PC-9 (cell line): ENCODE data around the gene CES3. TPM values are rescaled to one million over a fixed set of nuclear protein-coding genes. Genes with fewer than 3 reads are reported as not detected.

Experiments
- BruUV-seq: library from RNA; stranded (reverse); fragments of 400-500 nt; replicated peaks from 2 replicates; lab custom pipeline; 2021; lab: Mats Ljungman, UMichigan
- CTCF ChIA-PET: fragments of 300-600 bp; sonication (Branson Sonifier 250); formaldehyde crosslinking; loops from one replicate; lab custom pipeline; 2022; ENCODE audit warnings: antibody characterized with exemption; lab: Charles Lee
- POLR2A ChIA-PET: fragments of 300-600 bp; sonication (Branson Sonifier 250); formaldehyde crosslinking; loops from one replicate; lab custom pipeline; 2022; ENCODE audit warnings: antibody characterized with exemption; ENCODE audit not compliant: unreplicated experiment; lab: Charles Lee
- DNase-seq, 2 experiments: peaks; one replicate each; pipeline versions ENCODE4 v3.0.0 to v3.0.0-alpha.2; 2015 to 2022; ENCODE audit warnings: mixed read lengths in 1 of 2
- H2AFZ ChIP-seq: fragments of 200-600 bp; sonication (generic); 2 replicates; pipeline ENCODE4 v1.8.1; 2017; ENCODE audit warnings: antibody characterized with exemption
- H3F3A ChIP-seq: fragments of 200-600 bp; sonication (generic); 2 replicates; pipeline ENCODE4 v1.8.1; 2017; ENCODE audit warnings: antibody characterized with exemption, mild to moderate bottlenecking, low read depth; ENCODE audit not compliant: insufficient read depth
- H3K27ac ChIP-seq: fragments of 200-600 bp; sonication (generic); 2 replicates; pipeline ENCODE4 v1.6.1; 2016; ENCODE audit warnings: mixed run types
- H3K27me3 ChIP-seq: fragments of 200-600 bp; sonication (generic); 2 replicates; pipeline ENCODE4 v1.6.1; 2016; ENCODE audit warnings: low read depth, mixed run types; ENCODE audit not compliant: insufficient read depth
- H3K36me3 ChIP-seq: fragments of 200-600 bp; sonication (generic); 2 replicates; pipeline ENCODE4 v1.6.1; 2016; ENCODE audit warnings: low read depth, mixed run types
- H3K4me1 ChIP-seq: fragments of 200-600 bp; sonication (generic); replicated peaks from 2 replicates; pipeline ENCODE4 v1.6.1; 2016; ENCODE audit warnings: mixed run types; ENCODE audit not compliant: insufficient read depth
- H3K4me2 ChIP-seq: fragments of 200-600 bp; sonication (generic); 2 replicates; pipeline ENCODE4 v1.6.1; 2017; ENCODE audit warnings: mixed run types
- H3K4me3 ChIP-seq: fragments of 200-600 bp; sonication (generic); 2 replicates; pipeline ENCODE4 v1.6.1; 2016; ENCODE audit warnings: mixed run types
- H3K79me2 ChIP-seq: fragments of 200-600 bp; sonication (generic); 2 replicates; pipeline ENCODE4 v1.6.1; 2017; ENCODE audit warnings: low read depth, mixed run types
- H3K9me2 ChIP-seq: fragments of 200-600 bp; sonication (generic); 2 replicates; pipeline ENCODE4 v1.8.1; 2017; ENCODE audit warnings: mild to moderate bottlenecking; ENCODE audit not compliant: insufficient read depth
- H3K9me3 ChIP-seq: fragments of 200-600 bp; sonication (generic); 2 replicates; pipeline ENCODE4 v1.8.1; 2016; ENCODE audit warnings: low read depth; ENCODE audit not compliant: insufficient read depth
- H4K20me1 ChIP-seq: fragments of 200-600 bp; sonication (generic); 2 replicates; pipeline ENCODE4 v1.8.1; 2017; ENCODE audit not compliant: insufficient read depth
- CTCF ChIP-seq: fragments of 200-600 bp; sonication (generic); conservative IDR thresholded peaks from 2 replicates; pipeline ENCODE4 v1.6.1; 2017; ENCODE audit warnings: mixed run types, antibody characterized with exemption, mild to moderate bottlenecking, moderate library complexity
- EZH2 ChIP-seq: fragments of 200-600 bp; sonication (generic); IDR thresholded peaks from 2 replicates; pipeline ENCODE4 v1.8.0; 2017; ENCODE audit warnings: antibody characterized with exemption, low read depth
- intact Hi-C: fragments of 100-400 bp; cut with micrococcal nuclease; formaldehyde crosslinking; loops from one replicate; pipeline ENCODE4 v1.10.0; 2022; ENCODE audit not compliant: unreplicated experiment
- total RNA-seq: library from RNA; stranded (reverse); gene quantifications from 2 replicates; pipeline ENCODE4 v1.2.3, GENCODE V29; 2021

The CES3 gene
- total RNA-seq, 1 experiment from 2014 or later: 9.1 TPM

DNA sequence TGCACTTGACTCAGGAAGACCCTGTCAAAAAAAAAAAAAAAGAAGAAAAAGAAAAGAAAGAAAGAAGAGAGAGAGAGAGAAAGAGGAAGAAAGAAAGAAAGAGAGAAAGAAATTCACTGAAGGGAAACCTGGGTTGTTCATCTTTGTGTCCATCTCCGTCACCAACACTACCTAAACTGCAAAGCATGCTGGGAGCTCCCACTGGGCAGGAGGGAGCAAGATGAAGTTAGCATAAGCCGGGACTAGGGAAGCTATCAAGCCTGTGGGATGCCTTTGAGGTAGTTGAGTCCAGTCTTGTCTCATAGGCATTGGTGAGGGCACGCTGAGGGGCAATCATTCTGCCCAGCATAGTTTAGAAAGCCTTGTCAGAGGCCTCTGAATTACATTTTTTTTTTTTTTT is 60.3 kb downstream of the CES3 start:
- BruUV-seq: no TSS peak
- Histone ChIP-seq H3K9me2 (no peaks in the 10 kb centered on the region), H3K9me3 (no peaks in the 10 kb centered on the region), H3K4me3 (no peak overlapping the region), H3K27me3 (no peaks in the 10 kb centered on the region), H2AFZ (no peak overlapping the region), H3K27ac (no peak overlapping the region), H4K20me1 (no peaks in the 10 kb centered on the region), H3K4me1 (peaks cover 8% of the 10 kb centered on the region), H3K36me3 (no peaks in the 10 kb centered on the region), H3K79me2 (no peaks in the 10 kb centered on the region), H3K4me2 (no peak overlapping the region), H3F3A (peaks cover 6% of the 10 kb centered on the region; the same call in 1 of the 2 replicates)
- intact Hi-C loops: no loop called here
- TF ChIP-seq EZH2: no peak
- TF ChIP-seq CTCF: no peak
- ChIA-PET CTCF (interaction anchor here (0.6 to 0.7 kb wide), 2 partner anchors 411 to 661 kb away, joined by 8 to 13 read pairs; no protein-coding TSS in a partner anchor), POLR2A (no interaction called here)
- no peak for DNase-seq

GRCh38 chr16:67022531-67023214 is 61.6 kb downstream of the CES3 start:
- Histone ChIP-seq H4K20me1 (no peaks in the 10 kb centered on the region), H3K9me2 (no peaks in the 10 kb centered on the region), H3K4me3 (no peak overlapping the region), H3K36me3 (no peaks in the 10 kb centered on the region), H3K9me3 (no peaks in the 10 kb centered on the region), H3K27ac (no peak overlapping the region), H3K4me1 (peaks cover 8% of the 10 kb centered on the region), H3K4me2 (no peak overlapping the region; the same call in 1 of the 2 replicates), H3K79me2 (no peaks in the 10 kb centered on the region), H2AFZ (0 out of 2 replicates have a peak overlapping the region, but pooled peaks have one; percentile 55), H3F3A (0 out of 2 replicates have a peak, but pooled peaks cover 4% of the 10 kb centered on the region), H3K27me3 (no peaks in the 10 kb centered on the region)
- ChIA-PET POLR2A (interaction anchor here (0.7 kb wide), 1 partner anchor 466 kb away, joined by 21 read pairs; no protein-coding TSS in a partner anchor), CTCF (interaction anchor here (0.6 kb wide), 2 partner anchors 15 to 146 kb away, joined by 3 to 4 read pairs; no protein-coding TSS in a partner anchor)
- no peak for TF ChIP-seq EZH2
- no peak for TF ChIP-seq CTCF
- intact Hi-C loops: no loop called here
- BruUV-seq: no TSS peak
- DNase-seq: no peak

DNA sequence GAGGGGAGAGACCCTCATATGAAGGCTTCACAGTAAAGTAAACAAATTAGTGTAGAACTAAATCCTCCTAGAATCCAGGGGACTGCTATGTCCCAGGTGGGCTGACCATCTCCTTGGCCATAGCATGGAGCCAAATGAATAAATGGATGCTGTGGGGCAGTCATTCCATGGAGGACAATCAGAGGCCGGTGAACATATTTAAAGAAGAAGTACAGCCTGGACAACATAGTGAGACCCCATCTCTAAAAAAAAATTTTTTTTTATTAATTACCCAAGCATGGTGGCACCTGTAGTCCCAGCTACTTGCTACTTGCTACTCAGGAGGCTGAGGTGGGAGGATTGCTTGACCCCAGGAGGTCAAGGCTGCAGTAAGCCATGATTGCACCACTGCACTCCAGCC is 62.6 kb downstream of the CES3 start:
- no peak overlapping the region for H2AFZ ChIP-seq
- BruUV-seq: no TSS peak

More for the DNA sequence above, 62.6 kb downstream of the CES3 start:
- Histone ChIP-seq H3K79me2 (no peaks in the 10 kb centered on the region), H3K4me3 (no peak overlapping the region), H3K27ac (no peak overlapping the region), H3K4me1 (peaks cover 13% of the 10 kb centered on the region), H3K36me3 (no peaks in the 10 kb centered on the region), H4K20me1 (no peaks in the 10 kb centered on the region), H3K4me2 (no peak overlapping the region), H3K9me2 (no peaks in the 10 kb centered on the region), H3K9me3 (no peaks in the 10 kb centered on the region), H3K27me3 (no peaks in the 10 kb centered on the region), H3F3A (0 out of 2 replicates have a peak, but pooled peaks cover 4% of the 10 kb centered on the region)
- POLR2A ChIA-PET: no interaction called here
- CTCF ChIA-PET: no interaction called here
- DNase-seq: no peak
- no peak for TF ChIP-seq CTCF
- TF ChIP-seq EZH2: no peak
- intact Hi-C loops: no loop called here

Other genes starting within 250 kb of the CES3 start
- 92.7 and 109 TPM in 2 replicates for gene DYNC1LI2, start 209.7 kb upstream of the CES3 start, total RNA-seq
- gene TERB1, start 159.7 kb upstream of the CES3 start, total RNA-seq: 0.75 TPM in 1 of 2 replicates, not detected in the other
- 66.8 and 72.7 TPM in 2 replicates for gene NAE1, start 130.3 kb upstream of the CES3 start, total RNA-seq
- gene CA7, start 116.9 kb upstream of the CES3 start, total RNA-seq: not detected in 2 replicates
- gene PDP2, start 80.8 kb upstream of the CES3 start, total RNA-seq: 17.4 and 21.6 TPM in 2 replicates
- not detected in 2 replicates for gene CDH16, start 42.4 kb upstream of the CES3 start, total RNA-seq
- gene RRAD, start 35.7 kb upstream of the CES3 start, total RNA-seq: 0.24 TPM in 1 of 2 replicates, not detected in the other
- gene CIAO2B, start 26.9 kb upstream of the CES3 start, total RNA-seq: 81.7 and 87.1 TPM in 2 replicates
- gene CES2, start 25.8 kb upstream of the CES3 start, total RNA-seq: 32.8 and 35.1 TPM in 2 replicates
- gene CES4A, start 27.3 kb downstream of the CES3 start, total RNA-seq: 2.5 and 3.1 TPM in 2 replicates
- gene CBFB, start 67.9 kb downstream of the CES3 start, total RNA-seq: 58.7 and 63.3 TPM in 2 replicates
- 19.5 and 21.1 TPM in 2 replicates for gene PHAF1, start 148.7 kb downstream of the CES3 start, total RNA-seq
- 4.0 and 4.2 TPM in 2 replicates for gene B3GNT9, start 189.7 kb downstream of the CES3 start, total RNA-seq
- 38.0 and 50.3 TPM in 2 replicates for gene TRADD, start 198.6 kb downstream of the CES3 start, total RNA-seq
- gene FBXL8, start 198.7 kb downstream of the CES3 start, total RNA-seq: 53.2 and 54.4 TPM in 2 replicates
- gene HSF4, start 203.5 kb downstream of the CES3 start, total RNA-seq: 96.9 and 100 TPM in 2 replicates
- 68.0 and 76.8 TPM in 2 replicates for gene NOL3, start 209.3 kb downstream of the CES3 start, total RNA-seq
- gene MATCAP1, start 222.7 kb downstream of the CES3 start, total RNA-seq: 21.7 and 24.6 TPM in 2 replicates
- 0.35 TPM in 1 of 2 replicates, not detected in the other for gene EXOC3L1, start 228.9 kb downstream of the CES3 start, total RNA-seq
- 78.4 and 82.5 TPM in 2 replicates for gene E2F4, start 230.9 kb downstream of the CES3 start, total RNA-seq
- 32.4 and 51.1 TPM in 2 replicates for gene ELMO3, start 237.9 kb downstream of the CES3 start, total RNA-seq